Activated CD8-positive, alpha-beta memory T cell treated with anti-CD3 and anti-CD28 coated beads for 36 hours (primary cell): Measurements from ENCODE around the gene RHOBTB3. TPM values are rescaled to one million over a fixed set of nuclear protein-coding genes. Genes with fewer than 3 reads are reported as not detected.

Source experiments
- CTCF ChIA-PET: fragments of 350-600 bp; sonication (Branson Sonifier 250); formaldehyde crosslinking; loops from one replicate; lab custom pipeline; 2021; ENCODE audit warnings: antibody characterized with exemption; lab: Charles Lee
- POLR2A ChIA-PET: fragments of 350-600 bp; sonication (Branson Sonifier 250); formaldehyde crosslinking; loops from one replicate; lab custom pipeline; 2021; ENCODE audit warnings: antibody characterized with exemption; lab: Charles Lee
- total RNA-seq, 2 experiments: library from RNA; stranded (reverse); gene quantifications; one replicate each; pipeline ENCODE4 v1.2.3, GENCODE V29; 2021

RHOBTB3 gene
- total RNA-seq, 2 experiments from 2014 or later, result 0.40 to 0.67 TPM

- ChIA-PET CTCF (interaction anchor here (0.6 to 0.8 kb wide), 2 partner anchors 27 to 74 kb away, joined by 3 read pairs; no protein-coding TSS in a partner anchor), POLR2A (no interaction called here)
These were observed 27.9 kb downstream of the RHOBTB3 start for GRCh38 chr5:95759005-95759404.

DNA sequence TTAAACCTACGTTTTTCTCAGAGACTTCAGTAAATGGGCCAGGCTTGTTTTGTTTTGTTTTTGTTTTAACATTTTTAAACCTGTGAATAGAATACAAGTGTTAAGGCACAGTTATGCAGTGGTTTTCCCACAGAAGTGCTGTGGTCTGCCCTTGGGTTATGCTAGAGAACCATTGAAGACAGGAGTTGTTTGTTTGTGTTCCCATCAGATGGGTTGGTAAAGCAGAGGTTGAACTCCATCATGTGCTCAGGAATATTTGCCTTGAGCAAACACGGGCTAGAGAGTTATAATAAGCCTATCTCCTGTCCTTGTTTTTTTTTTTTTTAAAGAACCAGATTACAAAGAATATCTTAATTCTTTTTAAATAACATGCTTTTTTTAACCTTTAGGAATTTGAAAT, 28.5 kb downstream of the RHOBTB3 start:
- ChIA-PET CTCF (interaction anchor here (0.6 to 0.8 kb wide), 2 partner anchors 28 to 75 kb away, joined by 3 read pairs; no protein-coding TSS in a partner anchor), POLR2A (no interaction called here)

DNA sequence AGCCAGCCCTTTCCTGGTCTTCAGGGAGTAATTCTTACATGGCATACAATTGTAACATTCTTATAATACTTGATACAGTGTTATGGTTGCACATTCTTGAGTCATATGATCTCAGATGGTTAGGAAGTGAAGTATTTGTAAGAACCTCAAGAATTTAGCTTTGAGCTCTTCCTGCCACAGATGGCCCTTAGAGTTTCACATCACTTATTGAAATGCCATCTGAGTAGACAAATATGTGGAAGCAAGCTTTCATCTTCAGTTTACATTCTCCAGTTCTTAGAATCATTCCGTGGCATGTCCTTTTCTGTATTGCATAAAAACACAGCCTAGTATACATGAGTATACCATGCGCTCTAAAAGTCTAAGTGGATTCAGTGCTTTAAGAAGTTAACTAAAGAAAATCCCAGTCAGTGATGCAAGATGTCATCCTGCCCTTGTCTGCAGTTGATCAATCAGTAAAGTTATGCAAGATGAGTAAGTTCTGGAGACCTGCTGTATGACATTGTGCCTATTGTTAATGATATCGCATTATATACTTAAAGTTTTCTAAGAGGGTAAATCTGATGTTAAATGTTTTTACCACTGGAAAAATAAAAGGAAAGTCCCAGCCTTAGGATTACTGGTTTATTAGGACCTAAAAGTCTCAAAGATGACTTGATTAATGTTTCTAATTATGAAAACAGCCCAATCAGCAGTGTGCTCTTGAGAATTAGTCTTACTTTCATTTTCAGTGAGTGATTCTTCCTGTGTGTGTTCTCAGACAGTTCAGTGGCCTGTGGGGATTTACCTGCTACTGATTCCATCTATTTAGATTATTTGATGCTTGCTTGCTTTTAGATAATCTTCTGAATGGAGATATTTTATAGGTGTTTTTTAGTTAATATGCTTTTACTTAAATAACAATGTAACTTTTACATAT, 29.4 kb downstream of the RHOBTB3 start:
- CTCF ChIA-PET, result no interaction called here

GRCh38 chr5:95761771-95762651, 30.9 kb downstream of the RHOBTB3 start:
- CTCF ChIA-PET, result interaction anchor here (0.5 to 1.1 kb wide), 3 partner anchors 87 to 881 kb away, joined by 3 to 5 read pairs (median 4); no protein-coding TSS in a partner anchor
- POLR2A ChIA-PET, result no interaction called here

More for the DNA sequence above, 29.4 kb downstream of the RHOBTB3 start:
- POLR2A ChIA-PET, result no interaction called here

DNA sequence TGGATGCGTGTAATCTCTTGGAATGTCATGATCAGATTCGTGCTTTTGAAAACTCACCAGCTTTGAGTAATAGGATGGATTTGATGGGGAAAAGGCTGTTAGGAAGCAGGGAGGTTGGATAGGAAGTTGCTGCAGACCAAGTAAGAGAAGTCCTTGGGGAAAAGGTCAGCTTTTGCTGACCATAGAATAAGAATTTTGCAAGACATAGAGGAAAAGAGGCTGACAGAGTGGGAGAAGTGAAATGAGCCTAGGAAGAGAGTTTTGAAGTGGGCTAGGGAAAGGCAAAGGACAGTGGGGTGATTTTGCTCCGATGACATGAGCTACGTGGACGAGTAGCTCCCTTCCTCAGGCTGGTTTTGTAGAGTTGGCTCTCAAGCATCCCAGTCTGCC, 31.5 kb downstream of the RHOBTB3 start:
- POLR2A ChIA-PET, result no interaction called here
- CTCF ChIA-PET, result interaction anchor here (1.1 kb wide), 1 partner anchor 86 kb away, joined by 3 read pairs; no protein-coding TSS in a partner anchor

DNA sequence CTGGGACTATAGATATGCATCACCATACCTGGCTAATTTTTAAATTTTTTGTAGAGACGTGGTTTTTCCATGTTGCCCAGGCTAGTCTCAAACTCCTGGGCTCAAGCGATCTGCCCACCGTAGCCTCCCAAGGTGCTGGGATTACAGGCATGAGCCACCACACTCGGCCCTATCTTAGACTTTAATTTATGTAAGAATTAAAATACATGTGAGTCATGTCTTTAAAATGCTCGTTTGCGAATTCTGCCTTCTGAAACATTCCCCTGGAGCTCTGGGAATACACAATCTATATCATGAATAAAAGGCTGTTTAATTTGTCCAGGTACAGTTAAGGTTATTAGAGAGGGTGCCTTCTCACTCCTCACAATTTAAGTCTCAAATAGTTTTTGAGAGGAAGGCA, 32.8 kb downstream of the RHOBTB3 start:
- CTCF ChIA-PET, result no interaction called here
- POLR2A ChIA-PET, result no interaction called here

GRCh38 chr5:95768731-95769130, 37.6 kb downstream of the RHOBTB3 start:
- POLR2A ChIA-PET, result no interaction called here
- CTCF ChIA-PET, result interaction anchor here (1.4 kb wide), 2 partner anchors 13 to 78 kb away, joined by 6 read pairs; no protein-coding TSS in a partner anchor

GRCh38 chr5:95770830-95771708, 39.9 kb downstream of the RHOBTB3 start:
- POLR2A ChIA-PET, result interaction anchor here (0.7 kb wide), 1 partner anchor 706 kb away, joined by 3 read pairs; no protein-coding TSS in a partner anchor
- CTCF ChIA-PET, result interaction anchor here (2.4 kb wide), 1 partner anchor 10 kb away, joined by 10 read pairs; no protein-coding TSS in a partner anchor

DNA sequence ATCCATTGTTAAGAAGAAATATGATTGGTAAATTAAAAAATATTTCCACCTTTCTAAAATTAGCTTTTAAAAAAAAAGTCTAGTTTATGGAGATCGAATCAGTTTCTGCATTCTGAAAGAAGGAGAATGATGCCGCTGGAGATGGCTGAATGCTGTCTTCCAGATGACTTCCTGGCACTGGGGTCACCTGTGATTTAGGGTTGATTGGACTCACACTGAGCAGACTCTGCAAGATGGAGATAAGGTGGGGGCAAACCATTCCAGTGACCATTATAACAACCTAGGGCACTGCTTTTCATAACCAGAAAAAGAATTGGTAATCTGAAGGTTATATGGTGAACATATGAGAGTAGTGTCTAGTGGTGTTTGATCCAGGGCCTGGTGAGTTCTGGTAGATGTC, 40.8 kb downstream of the RHOBTB3 start:
- ChIA-PET POLR2A (no interaction called here), CTCF (interaction anchor here (2.4 kb wide), 1 partner anchor 9 kb away, joined by 10 read pairs; no protein-coding TSS in a partner anchor)

DNA sequence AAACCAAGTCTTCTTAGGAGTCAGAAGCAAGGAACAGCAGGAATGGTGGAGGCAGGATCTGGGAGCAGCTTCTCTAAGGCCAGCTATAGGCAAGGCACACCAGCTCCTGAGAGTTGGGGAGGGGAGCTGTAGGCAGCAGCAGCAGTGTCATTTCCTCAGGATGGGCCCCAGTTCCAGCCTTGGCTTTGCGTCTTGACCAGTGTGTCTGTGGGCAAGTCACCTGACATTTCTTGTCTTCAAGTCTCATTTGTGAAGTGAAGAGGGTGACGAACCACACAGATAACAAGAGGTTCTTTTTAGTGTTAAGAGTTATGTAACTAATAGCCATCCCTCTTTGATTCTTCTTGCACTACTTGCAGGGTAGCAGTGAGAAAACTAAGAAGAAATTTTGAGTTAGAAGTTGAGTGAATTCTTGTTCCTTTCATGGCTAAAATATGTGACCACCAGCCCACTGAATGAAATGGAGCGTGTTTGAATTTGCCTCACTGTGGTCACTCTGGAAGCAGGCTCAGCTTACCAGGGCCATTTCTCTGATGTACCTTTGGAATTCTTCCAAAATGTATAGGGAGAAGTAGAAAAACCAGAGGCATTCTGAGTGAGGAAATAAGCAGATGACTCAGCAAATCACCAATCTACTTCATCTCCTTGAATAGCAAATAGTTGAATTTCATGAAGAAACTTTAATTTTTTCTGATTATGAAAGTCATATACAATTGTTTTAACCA, 42.4 kb downstream of the RHOBTB3 start:
- POLR2A ChIA-PET, result no interaction called here

GRCh38 chr5:95777441-95777840, 46.3 kb downstream of the RHOBTB3 start:
- POLR2A ChIA-PET, result no interaction called here
- CTCF ChIA-PET, result no interaction called here

More for the DNA sequence above, 42.4 kb downstream of the RHOBTB3 start:
- CTCF ChIA-PET, result interaction anchor here (1.0 kb wide), 1 partner anchor 8 kb away, joined by 3 read pairs; no protein-coding TSS in a partner anchor

GRCh38 chr5:95778713-95779436, 47.7 kb downstream of the RHOBTB3 start:
- POLR2A ChIA-PET, result no interaction called here
- CTCF ChIA-PET, result interaction anchor here (0.7 to 1.9 kb wide), 4 partner anchors 12 to 332 kb away, joined by 3 to 6 read pairs (median 4); no protein-coding TSS in a partner anchor

DNA sequence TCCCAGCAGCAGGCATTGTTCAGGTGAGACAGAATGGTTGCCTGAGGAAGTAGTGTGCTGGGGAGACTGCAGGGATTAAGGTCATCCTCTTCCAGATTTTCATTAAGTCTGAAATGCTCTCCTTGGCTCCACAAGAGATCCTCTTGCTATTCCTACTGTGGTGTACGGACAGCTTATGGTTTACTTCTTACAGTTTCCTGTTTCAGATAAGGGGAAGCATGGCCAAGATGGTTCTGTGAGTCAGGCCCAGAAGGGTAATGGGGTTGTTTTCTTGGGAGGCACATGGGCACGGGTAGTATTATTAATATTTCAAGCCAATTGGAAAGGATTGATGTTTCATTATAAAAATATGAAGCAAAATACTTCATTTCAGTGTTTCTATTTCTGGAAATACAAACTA, 48.5 kb downstream of the RHOBTB3 start:
- ChIA-PET CTCF (interaction anchor here (1.5 to 1.9 kb wide), 2 partner anchors 12 to 67 kb away, joined by 3 to 6 read pairs; no protein-coding TSS in a partner anchor), POLR2A (no interaction called here)

DNA sequence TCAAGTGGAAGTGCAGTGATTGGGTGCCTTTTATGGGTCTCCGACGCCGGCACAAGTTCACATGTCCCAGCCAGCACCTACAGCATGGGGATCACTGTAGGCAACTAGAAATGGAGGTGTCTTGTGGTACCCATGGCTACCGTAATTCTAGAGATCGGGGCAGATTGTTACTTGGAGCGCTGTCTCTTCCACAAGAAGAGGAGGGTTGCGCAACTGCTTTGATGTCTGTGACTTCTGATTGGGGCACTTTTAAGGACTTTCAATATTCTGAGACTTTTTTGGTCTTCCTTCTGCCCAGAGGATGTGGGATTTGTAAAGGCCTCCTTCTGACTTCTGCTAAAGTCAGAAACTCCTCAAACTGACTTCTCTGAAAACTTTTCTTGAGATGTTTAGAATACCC, 49.5 kb downstream of the RHOBTB3 start:
- CTCF ChIA-PET, result interaction anchor here (0.8 to 2.8 kb wide), 30 partner anchors 10 to 174 kb away, joined by 3 to 82 read pairs (median 6); partner anchors contain the start of gene RFESD
- POLR2A ChIA-PET, result no interaction called here

DNA sequence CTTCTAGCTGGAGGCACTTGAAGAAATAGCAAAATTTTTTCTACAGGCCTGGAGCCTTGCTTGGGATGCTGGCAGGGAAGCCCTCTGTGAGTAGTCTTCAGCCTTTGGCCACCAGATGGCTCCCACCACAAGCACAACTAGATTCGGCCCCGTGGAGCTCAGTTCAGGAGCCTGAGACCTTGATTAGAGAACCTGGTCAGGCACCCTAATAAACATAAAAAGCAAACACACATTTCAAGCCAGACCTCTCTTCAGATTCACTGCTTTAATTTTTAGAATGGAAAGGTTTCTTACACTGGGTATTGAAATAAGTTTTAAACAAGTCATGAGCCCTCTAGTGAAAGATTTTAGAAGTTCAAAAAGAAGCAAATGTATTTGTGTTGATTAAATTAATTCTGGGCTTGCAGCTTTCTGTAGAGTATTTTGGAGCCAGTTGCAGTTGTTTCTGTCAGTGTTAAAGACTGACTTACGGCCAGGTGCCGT, 50.0 kb downstream of the RHOBTB3 start:
- ChIA-PET CTCF (interaction anchor here (0.8 to 2.8 kb wide), 38 partner anchors 8 to 174 kb away, joined by 3 to 82 read pairs (median 5); partner anchors contain the start of gene RFESD), POLR2A (no interaction called here)

- ChIA-PET CTCF (interaction anchor here (1.1 to 2.8 kb wide), 19 partner anchors 8 to 141 kb away, joined by 3 to 82 read pairs (median 6); partner anchors contain the start of gene RFESD), POLR2A (no interaction called here)
These were observed 51.0 kb downstream of the RHOBTB3 start for GRCh38 chr5:95782181-95782580.
